H1 (cell line): ENCODE results near the gene ELMO3. TPM values are rescaled to one million over a fixed set of nuclear protein-coding genes. Genes with fewer than 3 reads are reported as not detected.

Source experiments
- CTCF ChIA-PET: fragments of 300-600 bp; sonication (Branson Sonifier 250); formaldehyde crosslinking; loops from one replicate; lab custom pipeline; 2021; ENCODE audit not compliant: partially characterized antibody; lab: Charles Lee
- POLR2A ChIA-PET: fragments of 300-600 bp; sonication (Branson Sonifier 250); formaldehyde crosslinking; loops from one replicate; lab custom pipeline; 2021; ENCODE audit warnings: inconsistent platforms; ENCODE audit not compliant: partially characterized antibody; lab: Charles Lee
- DNase-seq, 2 experiments: peaks; one replicate each; pipeline versions ENCODE4 v3.0.0 to v3.0.0-alpha.2; 2010 to 2022; ENCODE audit warnings: low spot score in 2 of 2, low read depth in 1 of 2, mixed read lengths in 1 of 2
- FAIRE-seq: peaks from 2 replicates; lab custom pipeline; 2011; peaks lifted over from hg19 to GRCh38; lab: Jason Lieb, UNC
- H2AFZ ChIP-seq: 2 replicates; pipeline ENCODE4 v1.8.1; 2012; ENCODE audit warnings: low read length, inconsistent platforms
- H2AK5ac ChIP-seq: 2 replicates; pipeline ENCODE4 v1.6.1; 2013; ENCODE audit warnings: low read depth, low read length
- H2BK120ac ChIP-seq: replicated peaks from 2 replicates; pipeline ENCODE3; 2013; ENCODE audit warnings: low read depth, low read length, inconsistent platforms
- H2BK12ac ChIP-seq: 2 replicates; pipeline ENCODE4 v1.6.1; 2013; ENCODE audit warnings: low read depth, low read length
- H2BK15ac ChIP-seq: 2 replicates; pipeline ENCODE4 v1.6.1; 2013; ENCODE audit warnings: low read length
- H2BK20ac ChIP-seq: 2 replicates; pipeline ENCODE4 v1.6.1; 2013; ENCODE audit warnings: low read length
- H2BK5ac ChIP-seq: 2 replicates; pipeline ENCODE4 v1.6.1; 2013; ENCODE audit warnings: low read depth, low read length
- H3K14ac ChIP-seq: 2 replicates; pipeline ENCODE4 v1.6.1; 2013; ENCODE audit warnings: inconsistent platforms; ENCODE audit not compliant: insufficient read length
- H3K18ac ChIP-seq: 2 replicates; pipeline ENCODE4 v1.6.1; 2013; ENCODE audit warnings: low read length; ENCODE audit errors: extremely low read depth
- H3K23ac ChIP-seq: 2 replicates; pipeline ENCODE4 v1.6.1; 2013; ENCODE audit warnings: inconsistent platforms; ENCODE audit not compliant: insufficient read length
- H3K23me2 ChIP-seq: 2 replicates; pipeline ENCODE4 v1.6.1; 2013; ENCODE audit warnings: low read depth, low read length
- H3K27ac ChIP-seq: 2 replicates; pipeline ENCODE4 v1.6.1; 2011; ENCODE audit warnings: low read depth, low read length, inconsistent platforms
- H3K27me3 ChIP-seq, 4 experiments: replicated peaks in 1 of 4; 1 replicate in 1 of 4; 2 replicates in 3 of 4; pipeline versions ENCODE4 v1.6.1 to v1.8.1; 2011 to 2013; ENCODE audit warnings: low read length in 3 of 4, mild to moderate bottlenecking in 3 of 4, inconsistent platforms in 2 of 4, mixed read lengths in 2 of 4, moderate library complexity in 1 of 4; ENCODE audit not compliant: control insufficient read depth in 3 of 4, insufficient read depth in 3 of 4; ENCODE audit errors: extremely low read depth in 1 of 4
- H3K36me3 ChIP-seq, 4 experiments: 2 replicates each; pipeline versions ENCODE4 v1.6.1 to v1.8.1; 2011 to 2013; ENCODE audit warnings: mild to moderate bottlenecking in 4 of 4, low read length in 3 of 4, moderate library complexity in 2 of 4, control low read depth in 1 of 4, inconsistent platforms in 1 of 4; ENCODE audit not compliant: insufficient read depth in 4 of 4, control insufficient read depth in 2 of 4
- H3K4ac ChIP-seq: replicated peaks from 2 replicates; pipeline ENCODE3; 2013; ENCODE audit warnings: low read length, low read depth, mixed read lengths, inconsistent platforms; ENCODE audit not compliant: insufficient read length
- H3K4me1 ChIP-seq, 4 experiments: replicated peaks in 1 of 4; 1 replicate in 1 of 4; 2 replicates in 3 of 4; pipeline versions ENCODE4 v1.6.1 to v1.8.1; 2011 to 2013; ENCODE audit warnings: low read length in 3 of 4, inconsistent platforms in 2 of 4, mixed read lengths in 1 of 4; ENCODE audit not compliant: insufficient read depth in 4 of 4, control insufficient read depth in 3 of 4
- H3K4me2 ChIP-seq, 2 experiments: 2 replicates each; pipeline versions ENCODE4 v1.6.1 to v1.8.1; 2011 to 2013; ENCODE audit warnings: low read depth in 2 of 2, low read length in 2 of 2, control low read depth in 1 of 2, inconsistent platforms in 1 of 2, mild to moderate bottlenecking in 1 of 2; ENCODE audit not compliant: insufficient read depth in 1 of 2
- H3K4me3 ChIP-seq, 4 experiments: fragments of 200-600, 300-600 bp in 1 of 4; sonication (generic), shearing (Covaris generic), sonication (Bioruptor Twin) in 1 of 4; 2 replicates each; pipeline versions ENCODE4 v1.5.1 to v1.8.1; 2011 to 2016; ENCODE audit warnings: low read length in 4 of 4, low read depth in 3 of 4, control low read depth in 2 of 4, inconsistent platforms in 2 of 4, mild to moderate bottlenecking in 2 of 4, mixed read lengths in 1 of 4, moderate library complexity in 1 of 4; ENCODE audit not compliant: insufficient read depth in 2 of 4; ENCODE audit errors: extremely low read depth in 1 of 4
- H3K56ac ChIP-seq: replicated peaks from 2 replicates; pipeline ENCODE3; 2013; ENCODE audit warnings: low read depth, mild to moderate bottlenecking, mixed read lengths, low read length, inconsistent platforms; ENCODE audit not compliant: insufficient read length
- H3K79me1 ChIP-seq: 2 replicates; pipeline ENCODE4 v1.6.1; 2013; ENCODE audit warnings: low read depth, low read length, control low read depth
- H3K79me2 ChIP-seq, 2 experiments: 2 replicates each; pipeline versions ENCODE4 v1.6.1 to v1.8.1; 2012 to 2013; ENCODE audit warnings: low read length in 2 of 2, mild to moderate bottlenecking in 2 of 2, inconsistent platforms in 1 of 2; ENCODE audit not compliant: insufficient read depth in 2 of 2, control insufficient read depth in 1 of 2
- H3K9ac ChIP-seq, 4 experiments: replicated peaks in 1 of 4; 1 replicate in 1 of 4; 2 replicates in 3 of 4; pipeline versions ENCODE4 v1.6.1 to v1.8.1; 2011 to 2013; ENCODE audit warnings: low read depth in 3 of 4, low read length in 3 of 4, control low read depth in 2 of 4, mild to moderate bottlenecking in 2 of 4, moderate library complexity in 2 of 4, inconsistent platforms in 1 of 4; ENCODE audit errors: extremely low read depth in 1 of 4
- H3K9me3 ChIP-seq, 2 experiments: 2 replicates each; pipeline versions ENCODE4 v1.6.1 to v1.8.1; 2012 to 2013; ENCODE audit warnings: mild to moderate bottlenecking in 2 of 2, moderate library complexity in 2 of 2, control low read depth in 1 of 2, inconsistent platforms in 1 of 2, low read depth in 1 of 2, low read length in 1 of 2, mixed read lengths in 1 of 2; ENCODE audit not compliant: insufficient read depth in 2 of 2
- H4K20me1 ChIP-seq, 2 experiments: replicated peaks in 1 of 2; 2 replicates each; pipeline versions ENCODE3 to v1.8.1; 2011 to 2013; ENCODE audit warnings: inconsistent platforms in 2 of 2, low read length in 2 of 2, mild to moderate bottlenecking in 1 of 2; ENCODE audit not compliant: insufficient read depth in 2 of 2, control insufficient read depth in 1 of 2
- H4K5ac ChIP-seq: 2 replicates; pipeline ENCODE4 v1.6.1; 2013; ENCODE audit warnings: low read length, low read depth, mixed read lengths, inconsistent platforms; ENCODE audit not compliant: insufficient read length
- H4K8ac ChIP-seq: 2 replicates; pipeline ENCODE4 v1.8.0; 2013; ENCODE audit warnings: mild to moderate bottlenecking, moderate library complexity, low read length, inconsistent platforms; ENCODE audit not compliant: insufficient read depth; ENCODE audit errors: extremely low read depth
- H4K91ac ChIP-seq: replicated peaks from 2 replicates; pipeline ENCODE3; 2013; ENCODE audit warnings: low read length, mixed read lengths, inconsistent platforms; ENCODE audit not compliant: insufficient read length
- CEBPB ChIP-seq: IDR thresholded peaks from 2 replicates; pipeline ENCODE4 v1.6.1; 2012; ENCODE audit warnings: low read depth, low read length
- HDAC2 ChIP-seq, 2 experiments: fragments of 300-600 bp in 1 of 2; sonication (generic) in 1 of 2; IDR thresholded peaks; 2 replicates each; pipeline ENCODE4 v1.6.1; 2011 to 2012; ENCODE audit warnings: low read depth in 2 of 2, low read length in 2 of 2, mild to moderate bottlenecking in 2 of 2, moderate library complexity in 2 of 2, borderline replicate concordance in 1 of 2, inconsistent platforms in 1 of 2
- NRF1 ChIP-seq: IDR thresholded peaks from 2 replicates; pipeline ENCODE4 v1.6.1; 2011; ENCODE audit warnings: mild to moderate bottlenecking, low read depth, low read length, improper control_type of control experiment
- RNF2 ChIP-seq: fragments of 200-900, 300-1000 bp; sonication (generic); IDR thresholded peaks from 2 replicates; pipeline ENCODE4 v1.7.1; 2016; ENCODE audit warnings: borderline replicate concordance, low read depth, mild to moderate bottlenecking, antibody characterized with exemption, low read length; ENCODE audit not compliant: poor library complexity, severe bottlenecking; ENCODE audit errors: missing control alignments
- SIN3A ChIP-seq, 2 experiments: IDR thresholded peaks in 1 of 2; conservative IDR thresholded peaks in 1 of 2; 2 replicates each; pipeline ENCODE4 v1.6.1; 2011 to 2012; ENCODE audit warnings: low read length in 2 of 2, improper control_type of control experiment in 1 of 2, low read depth in 1 of 2, mild to moderate bottlenecking in 1 of 2
- SP1 ChIP-seq: IDR thresholded peaks from 2 replicates; pipeline ENCODE4 v1.6.1; 2011; ENCODE audit warnings: low read depth, low read length
- ZNF274 ChIP-seq: IDR thresholded peaks from 2 replicates; pipeline ENCODE4 v1.7.0; 2012; ENCODE audit warnings: low read length, borderline replicate concordance; ENCODE audit errors: extremely low read depth
- WGBS, 2 experiments: shearing (Covaris generic) in 1 of 2; methylation state at CpG; one replicate each; pipeline versions ENCODE4 v1.1.6 to v1.1.7; 2013 to 2015; ENCODE audit warnings: low lambda C conversion rate in 2 of 2, mixed read lengths in 2 of 2, inconsistent platforms in 1 of 2, low coverage in 1 of 2, missing lambda C conversion rate in 1 of 2; ENCODE audit not compliant: insufficient replicate concordance in 2 of 2, insufficient coverage in 1 of 2, insufficient read length in 1 of 2; ENCODE audit errors: extremely low coverage in 1 of 2, missing lambda C conversion rate in 1 of 2; 5-methylcytosine and 5-hydroxymethylcytosine counted together
- polyA plus RNA-seq, 7 experiments: library from polyadenylated mRNA; depleted of rRNA in 3 of 7; stranded (reverse) in 5 of 7; unstranded in 2 of 7; fragments of >200 nt in 5 of 7; fragments of 200-250 nt in 2 of 7; gene quantifications; 1 replicate in 5 of 7; 2 replicates in 1 of 7; 4 replicates in 1 of 7; pipeline versions ENCODE4 v1.2.1 to v1.2.3, GENCODE V29; 2011 to 2013; ENCODE audit warnings: missing spikeins in 2 of 7, mixed read lengths in 2 of 7
- total RNA-seq: library from RNA; stranded (reverse); fragmentation: NEBNext Ultra II Directional; extraction: Animal tissue kit (Norgen Biotek cat#: 25700); gene quantifications from 2 replicates; pipeline ENCODE4 v1.2.1, GENCODE V29; 2021
- TF ChIP-seq, protein P1 (sequence below): IDR thresholded peaks from 2 replicates; pipeline ENCODE4 v1.6.1; 2012; ENCODE audit warnings: inconsistent platforms
- TF ChIP-seq, protein P2 (sequence below): IDR thresholded peaks from 2 replicates; pipeline ENCODE4 v1.6.1; 2012; ENCODE audit warnings: inconsistent platforms

Gene ELMO3
- total and polyA plus RNA-seq, 2 of the 8 experiments (the other 6 are each of a cell fraction or from before 2014, with no cell fraction given): 9.6 to 10.9 TPM

DNA sequence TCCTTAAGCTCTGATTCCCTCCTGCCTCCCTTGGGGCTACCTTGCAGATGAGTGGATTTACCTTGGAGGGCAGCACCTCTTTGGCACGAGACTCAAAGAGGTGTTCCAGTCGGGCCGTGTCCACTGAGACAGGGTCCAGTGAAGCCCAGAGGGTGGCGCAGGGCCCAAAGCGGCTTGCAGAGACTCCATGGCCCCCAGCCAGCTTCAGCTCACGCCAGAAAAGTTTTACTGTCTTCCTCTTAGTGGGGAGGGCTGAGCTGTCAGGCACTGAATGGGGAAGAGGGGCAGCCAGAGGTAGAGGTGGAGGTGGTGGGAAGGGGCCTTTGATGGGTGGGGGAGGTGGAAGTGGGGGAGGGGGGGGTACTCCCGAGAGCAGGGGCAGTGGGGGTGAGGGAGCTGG, 34.7 kb downstream of the ELMO3 start:
- no peak for DNase-seq
- Histone ChIP-seq H3K14ac (no peak overlapping the region), H2AK5ac (no peak overlapping the region), H3K56ac (no peak overlapping the region), H3K18ac (no peak overlapping the region), H4K20me1 (peaks cover 0 to 19% of the 10 kb centered on the region in 2 experiments), H3K79me2 (no peaks in the 10 kb centered on the region), H2BK5ac (no peak overlapping the region), H3K23me2 (no peaks in the 10 kb centered on the region), H3K9ac (no peak overlapping the region), H4K91ac (no peak overlapping the region), H3K79me1 (peaks cover 3% of the 10 kb centered on the region), H2AFZ (no peak overlapping the region), H3K4me1 (no peaks in the 10 kb centered on the region; a peak in 2 of 7 replicates), H4K5ac (no peak overlapping the region), H3K23ac (no peak overlapping the region), H3K27me3 (no peaks in the 10 kb centered on the region), H2BK20ac (no peak overlapping the region), H3K4me2 (no peak overlapping the region), H2BK120ac (no peak overlapping the region), H2BK15ac (no peak overlapping the region), H2BK12ac (no peak overlapping the region), H3K27ac (no peak overlapping the region), H3K4me3 (no peak overlapping the region), H3K36me3 (peaks cover 21 to 51% (median 42%) of the 10 kb centered on the region in 4 experiments; a peak in 7 of 8 replicates), H3K9me3 (no peaks in the 10 kb centered on the region), H3K4ac (no peak overlapping the region), H4K8ac (no peak overlapping the region)
- 91% methylated on average over 6 of the region's 7 CpGs; no CpG with 5 or more reads in 1 of the 2 experiments for WGBS, 2 experiments
- POLR2A ChIA-PET: interaction anchor here (0.7 to 11.2 kb wide), 3 partner anchors 13 to 188 kb away, joined by 3 to 111 read pairs (median 3); partner anchors contain the start of genes FHOD1 and SLC9A5
- CTCF ChIA-PET: interaction anchor here (0.6 to 2.0 kb wide), 6 partner anchors 13 to 265 kb away, joined by 3 to 5 read pairs (median 4); partner anchors contain the start of gene ELMO3
- FAIRE-seq: no peak
- no peak for TF ChIP-seq SP1
- no peak for TF ChIP-seq CEBPB
- no peak for TF ChIP-seq HDAC2 (IDR thresholded peaks at IDR 0.05; ENCODE audit: borderline replicate concordance in 1 of 2, low read depth in 2 of 2, low read length in 2 of 2)
- no peak for TF ChIP-seq NRF1
- no peak for TF ChIP-seq SIN3A (conservative IDR thresholded peaks at IDR 0.05 in 1 of 2, IDR thresholded peaks at IDR 0.05 in 1 of 2; ENCODE audit: low read depth in 1 of 2, low read length in 2 of 2)
- TF ChIP-seq, protein P1, sequence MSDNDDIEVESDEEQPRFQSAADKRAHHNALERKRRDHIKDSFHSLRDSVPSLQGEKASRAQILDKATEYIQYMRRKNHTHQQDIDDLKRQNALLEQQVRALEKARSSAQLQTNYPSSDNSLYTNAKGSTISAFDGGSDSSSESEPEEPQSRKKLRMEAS: no peak
- TF ChIP-seq RNF2: no peak
- TF ChIP-seq, protein P2, sequence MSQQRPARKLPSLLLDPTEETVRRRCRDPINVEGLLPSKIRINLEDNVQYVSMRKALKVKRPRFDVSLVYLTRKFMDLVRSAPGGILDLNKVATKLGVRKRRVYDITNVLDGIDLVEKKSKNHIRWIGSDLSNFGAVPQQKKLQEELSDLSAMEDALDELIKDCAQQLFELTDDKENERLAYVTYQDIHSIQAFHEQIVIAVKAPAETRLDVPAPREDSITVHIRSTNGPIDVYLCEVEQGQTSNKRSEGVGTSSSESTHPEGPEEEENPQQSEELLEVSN: no peak
- no peak for TF ChIP-seq ZNF274
